HEK293 (cell line): Measurements from ENCODE around the gene TTC22.

ENCODE experiments used
- YY1 ChIP-seq: fragments of 450-650 bp; formaldehyde crosslinking; IDR thresholded peaks from 2 replicates; pipeline ENCODE4 v1.5.1; 2018; ENCODE audit warnings: missing biosample characterization, missing genetic modification characterization
- ZNF544 ChIP-seq: fragments of 450-650 bp; formaldehyde crosslinking; IDR thresholded peaks from 2 replicates; pipeline ENCODE4 v1.5.0; 2017; ENCODE audit warnings: missing biosample characterization, missing genetic modification characterization

GRCh38 chr1:54741531-54741930, 59.6 kb downstream of the TTC22 start:
- TF ChIP-seq YY1 (tag by site-specific recombination) = no peak
- TF ChIP-seq ZNF544 (tag by site-specific recombination) = no peak
